OCI-LY3 (cell line): ENCODE data around the gene RANBP9.

Source experiments
- EZH2phosphoT487 ChIP-seq: fragments of 200-600 bp; shearing (Covaris generic); IDR thresholded peaks from 2 replicates; pipeline ENCODE4 v1.6.1; 2018; ENCODE audit warnings: antibody characterized with exemption, mixed run types, low read depth
- TF ChIP-seq, protein P1 (sequence below): fragments of 200-600, 300-600 bp; sonication (generic); IDR thresholded peaks from 2 replicates; pipeline ENCODE4 v1.5.1; 2014; ENCODE audit warnings: antibody characterized with exemption, low read length, low read depth

- no peak for TF ChIP-seq EZH2phosphoT487
- TF ChIP-seq, protein P1, sequence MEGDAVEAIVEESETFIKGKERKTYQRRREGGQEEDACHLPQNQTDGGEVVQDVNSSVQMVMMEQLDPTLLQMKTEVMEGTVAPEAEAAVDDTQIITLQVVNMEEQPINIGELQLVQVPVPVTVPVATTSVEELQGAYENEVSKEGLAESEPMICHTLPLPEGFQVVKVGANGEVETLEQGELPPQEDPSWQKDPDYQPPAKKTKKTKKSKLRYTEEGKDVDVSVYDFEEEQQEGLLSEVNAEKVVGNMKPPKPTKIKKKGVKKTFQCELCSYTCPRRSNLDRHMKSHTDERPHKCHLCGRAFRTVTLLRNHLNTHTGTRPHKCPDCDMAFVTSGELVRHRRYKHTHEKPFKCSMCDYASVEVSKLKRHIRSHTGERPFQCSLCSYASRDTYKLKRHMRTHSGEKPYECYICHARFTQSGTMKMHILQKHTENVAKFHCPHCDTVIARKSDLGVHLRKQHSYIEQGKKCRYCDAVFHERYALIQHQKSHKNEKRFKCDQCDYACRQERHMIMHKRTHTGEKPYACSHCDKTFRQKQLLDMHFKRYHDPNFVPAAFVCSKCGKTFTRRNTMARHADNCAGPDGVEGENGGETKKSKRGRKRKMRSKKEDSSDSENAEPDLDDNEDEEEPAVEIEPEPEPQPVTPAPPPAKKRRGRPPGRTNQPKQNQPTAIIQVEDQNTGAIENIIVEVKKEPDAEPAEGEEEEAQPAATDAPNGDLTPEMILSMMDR = no peak
Measured at GRCh38 chr6:13597073-13597472, 114.6 kb downstream of the RANBP9 start.
